Renal cortex interstitium (tissue), 15 donors: ENCODE data around the gene TDRD3. TPM values are rescaled to one million over a fixed set of nuclear protein-coding genes. Genes with fewer than 3 reads are reported as not detected.
"Not testable (repeated sequence)": the region's sequence is repeated elsewhere in the genome, so short reads cannot be mapped to it uniquely, and the experiment has no call there.

Experiments used
- DNase-seq, 11 donors: peaks; one replicate each; pipeline ENCODE4 v3.0.0-alpha.2; 2013; ENCODE audit warnings: low read depth in 9 of 11, low spot score in 4 of 11; ENCODE audit errors: extremely low read depth in 1 of 11
- long read RNA-seq, 16 experiments: transcript quantifications; one replicate each; lab custom pipeline, GENCODE V29; 2026
- polyA plus RNA-seq, 3 donors: library from polyadenylated mRNA; unstranded; fragments of 120-200 nt; gene quantifications; one replicate each; pipeline ENCODE4 v1.2.1, GENCODE V29; 2013; ENCODE audit not compliant: insufficient read length in 3 of 3

Gene TDRD3
- 10 to 100 TPM; 32.5 to 41.7 (median 38.9) TPM for polyA plus RNA-seq
- long read RNA-seq, donor 1: 0 reads
- long read RNA-seq, donor 2, partial matches to known transcripts: 0 of 1 reads
- long read RNA-seq, donor 2, other reads (novel, unspliced or antisense): 0 of 1 reads
- long read RNA-seq, donor 3, partial matches to known transcripts: 5 of 6 reads
- long read RNA-seq, donor 3, other reads (novel, unspliced or antisense): 0 of 6 reads
- long read RNA-seq, donor 4, partial matches to known transcripts: 6 of 7 reads
- long read RNA-seq, donor 4, other reads (novel, unspliced or antisense): 0 of 7 reads
- long read RNA-seq, donor 5: 0 reads
- long read RNA-seq, donor 6, partial matches to known transcripts: 5 of 6 reads
- long read RNA-seq, donor 6, other reads (novel, unspliced or antisense): 0 of 6 reads
- long read RNA-seq, donor 7, partial matches to known transcripts: 5 of 8 reads
- long read RNA-seq, donor 7, other reads (novel, unspliced or antisense): 0 of 8 reads
- long read RNA-seq, donor 8: 0 reads
- long read RNA-seq, donor 9, partial matches to known transcripts: 0 of 1 reads
- long read RNA-seq, donor 9, other reads (novel, unspliced or antisense): 0 of 1 reads
- long read RNA-seq, donor 10, partial matches to known transcripts: 8 of 9 reads
- long read RNA-seq, donor 10, other reads (novel, unspliced or antisense): 0 of 9 reads
- long read RNA-seq, donor 11, partial matches to known transcripts: 17 of 18 reads
- long read RNA-seq, donor 11, other reads (novel, unspliced or antisense): 0 of 18 reads
- long read RNA-seq, donor 12, partial matches to known transcripts: 0 of 1 reads
- long read RNA-seq, donor 12, other reads (novel, unspliced or antisense): 0 of 1 reads
- long read RNA-seq, donor 13: 0 reads
- long read RNA-seq, donor 14, partial matches to known transcripts: 0 of 1 reads
- long read RNA-seq, donor 14, other reads (novel, unspliced or antisense): 0 of 1 reads
- long read RNA-seq, donor 15, partial matches to known transcripts: 5 of 5 reads
- long read RNA-seq, donor 15, other reads (novel, unspliced or antisense): 0 of 5 reads
- long read RNA-seq, donor 16, partial matches to known transcripts: 50 of 54 reads
- long read RNA-seq, donor 16, other reads (novel, unspliced or antisense): 0 of 54 reads

- DNase-seq: peak in 10 of 11 donors; percentile 70 to 86 (median 83)
These were observed at the start of gene TDRD3 for GRCh38 chr13:60396783-60397703. Gene TDRD3, plus strand, starts transcription at chr13:60397220. Its CDS starts 145 bp downstream, at chr13:60397365.

DNA sequence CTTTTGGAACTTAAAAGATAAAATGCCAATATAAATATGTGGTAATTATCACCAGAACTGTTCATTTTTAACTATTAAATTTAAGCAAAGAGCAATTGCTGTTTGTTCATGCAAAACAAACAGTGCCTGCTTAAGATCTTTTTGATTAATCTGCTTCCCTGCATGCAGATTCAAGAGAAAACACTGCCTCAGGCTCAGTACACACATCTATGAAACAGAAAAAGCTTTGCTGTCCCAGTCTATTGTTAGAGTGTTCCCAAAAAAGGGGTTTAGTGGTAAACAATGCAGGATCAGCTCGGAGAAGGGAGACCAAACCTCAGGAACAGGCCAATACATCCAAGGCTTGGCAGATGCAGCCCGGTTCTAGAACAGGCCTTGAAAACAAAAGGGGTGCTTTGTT lies 49.3 kb upstream of the TDRD3 start:
- no peak for DNase-seq

GRCh38 chr13:60348097-60348496 lies 48.9 kb upstream of the TDRD3 start:
- no peak for DNase-seq

GRCh38 chr13:60351326-60351725 lies 45.7 kb upstream of the TDRD3 start:
- DNase-seq: peak in 3 of 11 donors; percentile 4 to 29 (median 25)

- DNase-seq: no peak
These were observed 45.0 kb upstream of the TDRD3 start for GRCh38 chr13:60351855-60352615.

GRCh38 chr13:60352644-60353043 lies 44.4 kb upstream of the TDRD3 start:
- DNase-seq: no peak

DNA sequence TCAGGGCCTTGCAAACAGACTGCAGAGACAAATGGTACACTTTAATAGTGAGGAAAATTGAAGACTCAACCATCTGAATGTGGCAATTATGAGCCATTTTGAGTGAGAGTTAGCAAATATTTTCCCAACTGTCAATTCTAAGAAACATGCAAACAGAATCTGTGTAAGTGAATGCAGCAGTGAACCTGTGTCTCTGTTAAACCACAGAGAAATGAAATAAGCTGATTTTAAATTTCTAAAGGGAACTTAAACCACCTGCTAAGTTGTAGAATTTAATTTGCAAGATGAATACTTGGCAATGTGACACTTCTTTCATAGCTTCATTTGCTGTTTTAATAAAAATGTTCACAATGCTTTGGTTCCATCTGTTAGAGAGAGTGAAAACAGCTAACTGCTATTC lies 42.0 kb upstream of the TDRD3 start:
- no peak for DNase-seq

- DNase-seq: no peak
These were observed 40.0 kb upstream of the TDRD3 start for GRCh38 chr13:60356970-60357369.

DNA sequence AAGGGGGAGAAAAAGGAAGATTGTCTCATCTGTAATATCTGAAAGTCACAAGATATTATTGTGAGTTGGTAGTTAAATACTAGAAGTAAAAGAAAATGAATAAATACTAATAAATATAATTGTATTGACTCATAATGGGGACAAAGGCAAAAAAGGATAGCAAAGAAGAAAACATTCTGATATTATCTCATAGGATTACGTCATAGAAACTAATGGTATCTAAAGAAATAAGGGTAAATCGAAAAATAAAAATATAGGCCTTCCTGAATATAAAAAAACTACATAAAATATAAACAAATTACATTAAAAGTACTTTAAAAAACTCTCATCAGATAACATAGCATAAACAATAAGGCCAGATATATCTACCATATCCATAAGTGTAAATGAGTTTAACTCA lies 38.6 kb upstream of the TDRD3 start:
- no peak for DNase-seq

DNA sequence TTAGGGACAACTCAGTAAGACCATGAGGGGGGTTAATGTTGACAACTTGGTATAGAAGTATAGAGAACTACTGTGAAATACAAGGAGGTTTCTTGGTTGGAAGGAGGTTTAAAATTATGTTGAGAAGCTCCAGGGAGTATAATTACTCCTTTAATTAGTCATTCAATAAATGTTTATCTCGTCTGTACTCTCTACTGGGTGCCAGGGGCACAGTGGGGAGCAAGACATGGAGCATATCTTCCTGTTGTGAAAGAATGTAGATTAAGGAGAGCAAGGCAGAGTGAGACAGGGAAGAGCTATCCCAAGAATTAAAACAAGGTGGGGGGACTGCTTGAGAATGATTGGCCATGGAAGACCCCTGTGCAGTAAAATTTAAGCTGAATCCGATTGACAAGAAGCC lies 33.7 kb upstream of the TDRD3 start:
- DNase-seq: no peak

DNA sequence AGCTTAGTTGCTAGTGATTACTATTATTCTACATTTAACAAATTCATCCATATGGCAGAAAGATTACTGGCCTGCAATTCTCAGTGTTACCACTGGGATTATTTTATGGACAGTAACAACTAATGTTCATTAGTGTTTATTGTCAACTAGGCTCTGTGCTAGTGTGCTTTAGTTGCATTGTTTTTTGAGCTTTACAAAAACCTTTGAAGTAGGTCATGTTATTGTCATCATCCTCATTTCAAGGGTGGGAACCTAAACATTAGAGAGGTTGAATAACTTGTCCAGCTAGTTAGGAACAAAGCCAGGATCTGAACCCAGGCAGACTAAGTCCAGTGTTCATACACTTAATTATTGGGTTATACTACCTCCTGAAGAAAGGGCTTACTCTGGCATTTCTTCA lies 27.8 kb upstream of the TDRD3 start:
- DNase-seq: no peak

- no peak for DNase-seq
These were observed 26.7 kb upstream of the TDRD3 start for GRCh38 chr13:60370343-60370742.

- no peak for DNase-seq
These were observed 24.9 kb upstream of the TDRD3 start for GRCh38 chr13:60372141-60372540.

DNA sequence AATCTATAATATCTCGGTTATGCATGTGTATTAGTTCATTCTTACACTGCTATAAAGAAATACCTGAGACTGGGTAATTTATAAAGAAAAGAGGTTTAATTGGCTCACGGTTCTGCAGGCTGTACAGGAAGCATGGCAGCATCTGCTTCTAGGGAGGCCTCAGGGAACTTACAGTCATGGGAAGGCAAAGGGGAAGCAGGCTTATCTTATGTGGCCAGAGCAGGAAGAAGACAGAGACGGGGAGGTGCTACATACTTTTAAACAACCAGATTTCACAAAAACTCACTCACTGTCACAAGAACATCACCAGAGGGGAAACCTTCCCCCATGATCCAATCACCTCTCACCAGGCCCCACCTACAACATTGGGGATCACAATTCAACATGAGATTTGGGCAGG lies 17.7 kb upstream of the TDRD3 start:
- not testable (repeated sequence) for DNase-seq

- DNase-seq: no peak
These were observed 17.0 kb upstream of the TDRD3 start for GRCh38 chr13:60379837-60380565.

GRCh38 chr13:60384911-60385310 lies 12.1 kb upstream of the TDRD3 start:
- no peak for DNase-seq

- no peak for DNase-seq
These were observed 10.8 kb upstream of the TDRD3 start for GRCh38 chr13:60386250-60386649.
